Ovary (tissue), 3 donors: ENCODE measurements around the gene CLEC2A.

Source experiments
- EP300 ChIP-seq: sonication (generic); formaldehyde crosslinking; IDR thresholded peaks from one replicate; pipeline ENCODE4 v1.6.1; 2017; ENCODE audit warnings: antibody characterized with exemption
- POLR2A ChIP-seq: fragments of 450-650 bp; IDR thresholded peaks from one replicate; pipeline ENCODE4 v1.6.1; 2017; ENCODE audit warnings: antibody characterized with exemption, mild to moderate bottlenecking, moderate library complexity
- TF ChIP-seq, protein P1 (sequence below), 3 donors: fragments of 450-650 bp in 2 of 3; fragments of 200-600 bp in 1 of 3; IDR thresholded peaks; one replicate each; pipeline versions ENCODE4 v1.5.1 to v1.8.0; 2016 to 2022; ENCODE audit warnings: antibody characterized with exemption in 3 of 3, mild to moderate bottlenecking in 1 of 3
- donor health status: DM: no; HTN: no; CAD: no.

DNA sequence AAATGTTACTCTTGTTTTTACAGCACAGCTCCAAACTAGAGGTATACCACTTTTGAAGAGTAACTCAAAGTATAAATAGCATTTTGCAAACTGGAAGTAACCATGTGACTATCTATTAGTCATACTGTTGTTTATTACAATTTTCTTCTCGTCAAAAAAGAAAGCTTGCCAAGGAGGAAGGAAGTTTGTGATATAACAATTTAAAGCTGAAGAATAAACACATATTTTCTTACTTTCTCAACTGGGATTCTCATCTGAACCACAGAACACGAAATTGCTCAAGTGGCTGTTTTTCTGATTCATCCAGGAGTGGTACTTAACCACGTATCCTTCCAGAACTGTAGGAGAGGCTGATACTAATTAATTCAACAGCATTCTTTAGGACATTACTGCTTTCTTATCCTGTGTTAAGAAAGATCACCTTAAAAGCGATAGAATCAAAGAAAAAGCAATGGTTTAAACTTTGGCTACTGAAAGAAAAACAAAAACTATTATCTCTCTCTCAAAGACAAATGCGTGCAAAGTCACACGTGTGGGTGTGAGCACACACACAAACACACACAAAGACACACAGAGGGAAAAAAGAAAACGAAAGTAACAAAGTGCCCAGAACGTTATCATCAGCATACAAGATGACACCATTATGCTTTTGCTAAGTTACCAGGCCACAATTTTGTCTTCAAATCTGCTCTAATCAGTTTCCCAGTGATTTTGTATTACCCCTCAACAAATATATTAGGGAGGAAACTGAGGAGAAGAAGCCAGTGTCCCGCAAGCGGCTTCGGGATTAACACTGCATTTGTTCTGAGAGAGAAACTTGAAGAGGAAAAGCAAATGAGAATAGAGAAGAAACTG, 62.6 kb downstream of the CLEC2A start, which contains the start of gene CLEC2B:
- TF ChIP-seq, protein P1, sequence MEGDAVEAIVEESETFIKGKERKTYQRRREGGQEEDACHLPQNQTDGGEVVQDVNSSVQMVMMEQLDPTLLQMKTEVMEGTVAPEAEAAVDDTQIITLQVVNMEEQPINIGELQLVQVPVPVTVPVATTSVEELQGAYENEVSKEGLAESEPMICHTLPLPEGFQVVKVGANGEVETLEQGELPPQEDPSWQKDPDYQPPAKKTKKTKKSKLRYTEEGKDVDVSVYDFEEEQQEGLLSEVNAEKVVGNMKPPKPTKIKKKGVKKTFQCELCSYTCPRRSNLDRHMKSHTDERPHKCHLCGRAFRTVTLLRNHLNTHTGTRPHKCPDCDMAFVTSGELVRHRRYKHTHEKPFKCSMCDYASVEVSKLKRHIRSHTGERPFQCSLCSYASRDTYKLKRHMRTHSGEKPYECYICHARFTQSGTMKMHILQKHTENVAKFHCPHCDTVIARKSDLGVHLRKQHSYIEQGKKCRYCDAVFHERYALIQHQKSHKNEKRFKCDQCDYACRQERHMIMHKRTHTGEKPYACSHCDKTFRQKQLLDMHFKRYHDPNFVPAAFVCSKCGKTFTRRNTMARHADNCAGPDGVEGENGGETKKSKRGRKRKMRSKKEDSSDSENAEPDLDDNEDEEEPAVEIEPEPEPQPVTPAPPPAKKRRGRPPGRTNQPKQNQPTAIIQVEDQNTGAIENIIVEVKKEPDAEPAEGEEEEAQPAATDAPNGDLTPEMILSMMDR (IDR thresholded peaks at IDR 0.05) = peak in 1 of 3 donors; percentile 14
- TF ChIP-seq EP300 (no peak), POLR2A (peak; percentile 48)
